A549 (cell line): Measurements from ENCODE around the gene DAB2. TPM values are rescaled to one million over a fixed set of nuclear protein-coding genes. Genes with fewer than 3 reads are reported as not detected.

Experiments used
- ATAC-seq, 2 experiments: fragments of 200-7000 bp in 1 of 2; fragments of >200 bp in 1 of 2; cut with Nextera tagmentation in 1 of 2; cut with Tn5 transposase in 1 of 2; 3 replicates each; pipeline versions ENCODE4 v1.8.0 to v1.9.1; 2018 to 2020; ENCODE audit warnings: mild to moderate bottlenecking in 1 of 2, moderate library complexity in 1 of 2
- CTCF ChIA-PET: fragments of 300-600 bp; sonication (Branson Sonifier 250); formaldehyde crosslinking; extraction: SDS; loops from one replicate; lab custom pipeline; 2021; ENCODE audit warnings: antibody characterized with exemption, inconsistent platforms; lab: Yijun Ruan, JAX
- POLR2A ChIA-PET: fragments of 350-600 bp; formaldehyde crosslinking; extraction: SDS; loops from one replicate; lab custom pipeline; 2021; ENCODE audit warnings: antibody characterized with exemption, inconsistent platforms; lab: Yijun Ruan, JAX
- DNase-seq, 2 experiments: peaks; one replicate each; pipeline versions ENCODE4 v3.0.0 to v3.0.0-alpha.2; 2011 to 2016; ENCODE audit warnings: low read depth in 1 of 2, low spot score in 1 of 2
- FAIRE-seq: peaks from 2 replicates; lab custom pipeline; 2011; peaks lifted over from hg19 to GRCh38; lab: Jason Lieb, UNC
- H3K27ac ChIP-seq, 2 experiments: fragments of >200 bp; sonication (Bioruptor Twin); formaldehyde crosslinking; 3 replicates each; pipeline ENCODE4 v1.5.1; 2016 to 2017
- H3K4me1 ChIP-seq: fragments of >200 bp; sonication (Bioruptor Twin); formaldehyde crosslinking; 3 replicates; pipeline ENCODE4 v1.6.1; 2016
- H3K4me2 ChIP-seq: fragments of >200 bp; sonication (Bioruptor Twin); formaldehyde crosslinking; 3 replicates; pipeline ENCODE4 v1.6.1; 2016
- H3K4me3 ChIP-seq: fragments of >200 bp; sonication (Bioruptor Twin); formaldehyde crosslinking; 3 replicates; pipeline ENCODE4 v1.5.1; 2016
- H3K9me3 ChIP-seq: fragments of >200 bp; sonication (Bioruptor Twin); formaldehyde crosslinking; 3 replicates; pipeline ENCODE4 v1.6.1; 2016
- BCL3 ChIP-seq: fragments of >200 bp; sonication (Bioruptor Twin); formaldehyde crosslinking; IDR thresholded peaks from 3 replicates; pipeline ENCODE4 v1.6.1; 2016
- CBX8 ChIP-seq: fragments of 200-600 bp; sonication (generic); IDR thresholded peaks from 2 replicates; pipeline ENCODE4 v1.6.1; 2016
- CEBPB ChIP-seq, 2 experiments: fragments of >200 bp in 1 of 2; sonication (Bioruptor Twin) in 1 of 2; formaldehyde crosslinking in 1 of 2; IDR thresholded peaks; 2 replicates each; pipeline ENCODE4 v1.6.1; 2012 to 2016
- CHD2 ChIP-seq: fragments of 150-350 bp; IDR thresholded peaks from 2 replicates; pipeline ENCODE4 v1.6.1; 2014; ENCODE audit warnings: low read length; ENCODE audit not compliant: partially characterized antibody
- E2F6 ChIP-seq: IDR thresholded peaks from 2 replicates; pipeline ENCODE4 v1.6.1; 2012; ENCODE audit warnings: low read depth, borderline replicate concordance
- GATA3 ChIP-seq: IDR thresholded peaks from 2 replicates; pipeline ENCODE4 v1.6.1; 2012; ENCODE audit warnings: borderline replicate concordance
- JUN ChIP-seq, 2 experiments: fragments of >200 bp; sonication (Bioruptor Twin); formaldehyde crosslinking; IDR thresholded peaks; 2 replicates in 1 of 2; 3 replicates in 1 of 2; pipeline ENCODE4 v1.6.1; 2016 to 2017
- KDM1A ChIP-seq: fragments of 200-600 bp; sonication (generic); IDR thresholded peaks from 2 replicates; pipeline ENCODE4 v1.6.1; 2016; ENCODE audit warnings: low read depth, mild to moderate bottlenecking
- MAX ChIP-seq: IDR thresholded peaks from 2 replicates; pipeline ENCODE4 v1.6.1; 2012
- MYC ChIP-seq: IDR thresholded peaks from 2 replicates; pipeline ENCODE4 v1.6.1; 2012; ENCODE audit warnings: mild to moderate bottlenecking, inconsistent platforms, low read length, improper control_type of control experiment, borderline replicate concordance
- NR3C1 ChIP-seq: fragments of >200 bp; sonication (Bioruptor Twin); formaldehyde crosslinking; IDR thresholded peaks from 3 replicates; pipeline ENCODE4 v1.6.1; 2017
- PBX3 ChIP-seq: IDR thresholded peaks from 2 replicates; pipeline ENCODE4 v1.6.1; 2012
- POLR2A ChIP-seq: IDR thresholded peaks from 2 replicates; pipeline ENCODE4 v1.6.1; 2012; ENCODE audit warnings: mild to moderate bottlenecking, low read length
- RCOR1 ChIP-seq: fragments of 150-350 bp; IDR thresholded peaks from 2 replicates; pipeline ENCODE4 v1.6.1; 2014; ENCODE audit warnings: antibody characterized with exemption, low read length, low read depth
- REST ChIP-seq: fragments of 200-600 bp; sonication (generic); IDR thresholded peaks from 2 replicates; pipeline ENCODE4 v1.6.1; 2016; ENCODE audit warnings: antibody characterized with exemption, mild to moderate bottlenecking, moderate library complexity
- SMC3 ChIP-seq: fragments of >200 bp; sonication (Bioruptor Twin); formaldehyde crosslinking; IDR thresholded peaks from 3 replicates; pipeline ENCODE4 v1.6.1; 2018; ENCODE audit warnings: inconsistent platforms
- TP53 ChIP-seq: fragments of 250-450 bp; sonication (Bioruptor Pico); IDR thresholded peaks from 2 replicates; pipeline ENCODE4 v1.5.0; 2021; ENCODE audit warnings: mild to moderate bottlenecking, moderate library complexity
- ZFP36 ChIP-seq: fragments of 450-650 bp; IDR thresholded peaks from 2 replicates; pipeline ENCODE4 v1.6.1; 2014; ENCODE audit warnings: borderline replicate concordance; ENCODE audit not compliant: partially characterized antibody
- ZNF302 ChIP-seq: fragments of 250-450 bp; sonication (Bioruptor Pico); IDR thresholded peaks from 2 replicates; pipeline ENCODE4 v1.9.0; 2021; ENCODE audit warnings: inconsistent platforms, mild to moderate bottlenecking, moderate library complexity
- WGBS: methylation state at CpG from one replicate; pipeline ENCODE4 v1.1.6; 2017; ENCODE audit errors: missing lambda C conversion rate; 5-methylcytosine and 5-hydroxymethylcytosine counted together
- polyA plus RNA-seq, 4 experiments: library from polyadenylated mRNA; depleted of rRNA in 3 of 4; stranded (reverse); fragments of >200 nt; fragmentation: RNase III in 1 of 4; extraction: RNeasy Plus Mini Kit Qiagen cat#74134 plus additional on column Dnase treatment in 1 of 4; gene quantifications; 2 replicates in 3 of 4; 3 replicates in 1 of 4; pipeline ENCODE4 v1.2.3, GENCODE V29; 2011 to 2017

Gene DAB2
- polyA plus RNA-seq, 2 of the 4 experiments (the other 2 are of a cell fraction) = 13.6 to 17.1 TPM

- Histone ChIP-seq H3K4me2 (peak overlapping the region; percentile 60), H3K27ac (peak overlapping the region in 1 of 2 experiments; percentile 62; a peak in 2 of 6 replicates), H3K4me1 (peaks cover 32% of the 10 kb centered on the region), H3K9me3 (no peaks in the 10 kb centered on the region), H3K4me3 (no peak overlapping the region)
- no peak for TF ChIP-seq BCL3
- peak; percentile 63 to 64; a peak in 3 of 4 replicates for TF ChIP-seq CEBPB (IDR thresholded peaks at IDR 0.05)
- FAIRE-seq = no peak
- ChIA-PET POLR2A (interaction anchor here (0.6 kb wide), 1 partner anchor 29 kb away, joined by 3 read pairs; no protein-coding TSS in a partner anchor), CTCF (interaction anchor here (1.2 to 2.8 kb wide), 3 partner anchors 28 to 82 kb away, joined by 3 to 11 read pairs (median 11); partner anchors contain the start of gene DAB2)
- no peak for ATAC-seq
- DNase-seq = no peak
- 63% methylated on average over 2 of the region's 2 CpGs for WGBS
These were observed 28.1 kb upstream of the DAB2 start for GRCh38 chr5:39452846-39453245.

GRCh38 chr5:39451276-39451941, 26.6 kb upstream of the DAB2 start:
- peaks cover 35% of the 10 kb centered on the region for H3K4me1 ChIP-seq
- DNase-seq (no peak), ATAC-seq (no peak), FAIRE-seq (no peak)
- H3K27ac ChIP-seq = no peak overlapping the region
- no peak overlapping the region for H3K4me3 ChIP-seq
- ChIA-PET CTCF (interaction anchor here (1.2 to 2.8 kb wide), 5 partner anchors 14 to 81 kb away, joined by 3 to 11 read pairs (median 5); partner anchors contain the start of gene DAB2), POLR2A (interaction anchor here (1.5 kb wide), 1 partner anchor 27 kb away, joined by 4 read pairs; the partner anchor contains the start of gene DAB2)
- no peaks in the 10 kb centered on the region for H3K9me3 ChIP-seq
- H3K4me2 ChIP-seq = peak overlapping the region; percentile 60
- WGBS = 82% methylated on average over 2 of the region's 2 CpGs
- TF ChIP-seq GATA3 = no peak
- TF ChIP-seq PBX3 = no peak
- no peak for TF ChIP-seq REST
- TF ChIP-seq TP53 (CRISPR knock-in tag) = no peak
- no peak for TF ChIP-seq CBX8

- H3K9me3 ChIP-seq = no peaks in the 10 kb centered on the region
- peaks cover 35% of the 10 kb centered on the region for H3K4me1 ChIP-seq
- FAIRE-seq (no peak), DNase-seq (no peak), ATAC-seq (no peak)
- no peak overlapping the region for H3K4me3 ChIP-seq
- TF ChIP-seq NR3C1 (no peak), ZFP36 (no peak), ZNF302 (no peak), KDM1A (no peak), GATA3 (no peak)
- ChIA-PET CTCF (interaction anchor here (1.3 to 2.8 kb wide), 3 partner anchors 13 to 74 kb away, joined by 4 to 11 read pairs (median 5); partner anchors contain the start of gene DAB2), POLR2A (interaction anchor here (1.5 kb wide), 1 partner anchor 26 kb away, joined by 4 read pairs; the partner anchor contains the start of gene DAB2)
- no peak overlapping the region for H3K27ac ChIP-seq
- 87% methylated on average over 3 of the region's 3 CpGs for WGBS
- H3K4me2 ChIP-seq = no peak overlapping the region
These were observed 25.7 kb upstream of the DAB2 start for GRCh38 chr5:39450487-39450886.

- no peak for FAIRE-seq
- no peak overlapping the region for H3K27ac ChIP-seq
- no peak overlapping the region for H3K4me3 ChIP-seq
- no peak overlapping the region for H3K4me2 ChIP-seq
- ChIA-PET CTCF (no interaction called here), POLR2A (no interaction called here)
- H3K4me1 ChIP-seq = peaks cover 35% of the 10 kb centered on the region
- WGBS = 49% methylated on average over 3 of the region's 3 CpGs
- H3K9me3 ChIP-seq = no peaks in the 10 kb centered on the region
- DNase-seq = no peak
- ATAC-seq = no peak
- no peak for TF ChIP-seq SMC3
- no peak for TF ChIP-seq RCOR1
- TF ChIP-seq CHD2 = no peak
- no peak for TF ChIP-seq ZNF302
- no peak for TF ChIP-seq GATA3
- no peak for TF ChIP-seq POLR2A
- no peak for TF ChIP-seq JUN (IDR thresholded peaks at IDR 0.05)
- TF ChIP-seq MAX = no peak
- TF ChIP-seq BCL3 = no peak
- no peak for TF ChIP-seq E2F6
- no peak for TF ChIP-seq MYC
These were observed 24.8 kb upstream of the DAB2 start for GRCh38 chr5:39449591-39449990.
